Subcutaneous adipose tissue (tissue), 4 donors: ENCODE results near the gene SYS1. TPM values are rescaled to one million over a fixed set of nuclear protein-coding genes. Genes with fewer than 3 reads are reported as not detected.

Experiments
- total RNA-seq, 4 donors: library from RNA; depleted of rRNA; stranded (reverse); fragments of >200 nt; gene quantifications; one replicate each; pipeline ENCODE4 v1.1.0, GENCODE V29; 2016
- TF ChIP-seq, protein P1 (sequence below): fragments of 450-650 bp; IDR thresholded peaks from one replicate; pipeline ENCODE4 v1.5.1; 2016; ENCODE audit warnings: low read depth, mild to moderate bottlenecking, control low read depth, antibody characterized with exemption, moderate library complexity

SYS1 gene
- total RNA-seq: 10 to 100 TPM; 24.3 to 34.8 (median 31.4) TPM

- TF ChIP-seq, protein P1, sequence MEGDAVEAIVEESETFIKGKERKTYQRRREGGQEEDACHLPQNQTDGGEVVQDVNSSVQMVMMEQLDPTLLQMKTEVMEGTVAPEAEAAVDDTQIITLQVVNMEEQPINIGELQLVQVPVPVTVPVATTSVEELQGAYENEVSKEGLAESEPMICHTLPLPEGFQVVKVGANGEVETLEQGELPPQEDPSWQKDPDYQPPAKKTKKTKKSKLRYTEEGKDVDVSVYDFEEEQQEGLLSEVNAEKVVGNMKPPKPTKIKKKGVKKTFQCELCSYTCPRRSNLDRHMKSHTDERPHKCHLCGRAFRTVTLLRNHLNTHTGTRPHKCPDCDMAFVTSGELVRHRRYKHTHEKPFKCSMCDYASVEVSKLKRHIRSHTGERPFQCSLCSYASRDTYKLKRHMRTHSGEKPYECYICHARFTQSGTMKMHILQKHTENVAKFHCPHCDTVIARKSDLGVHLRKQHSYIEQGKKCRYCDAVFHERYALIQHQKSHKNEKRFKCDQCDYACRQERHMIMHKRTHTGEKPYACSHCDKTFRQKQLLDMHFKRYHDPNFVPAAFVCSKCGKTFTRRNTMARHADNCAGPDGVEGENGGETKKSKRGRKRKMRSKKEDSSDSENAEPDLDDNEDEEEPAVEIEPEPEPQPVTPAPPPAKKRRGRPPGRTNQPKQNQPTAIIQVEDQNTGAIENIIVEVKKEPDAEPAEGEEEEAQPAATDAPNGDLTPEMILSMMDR: no peak
Observed at GRCh38 chr20:45362804-45363610, at the start of gene SYS1. Gene SYS1 (plus strand): TSS chr20:45363156. CDS start chr20:45363532, 376 bp downstream.

GRCh38 chr20:45313943-45314342 lies 49.0 kb upstream of the SYS1 start:
- TF ChIP-seq, protein P1: no peak

DNA sequence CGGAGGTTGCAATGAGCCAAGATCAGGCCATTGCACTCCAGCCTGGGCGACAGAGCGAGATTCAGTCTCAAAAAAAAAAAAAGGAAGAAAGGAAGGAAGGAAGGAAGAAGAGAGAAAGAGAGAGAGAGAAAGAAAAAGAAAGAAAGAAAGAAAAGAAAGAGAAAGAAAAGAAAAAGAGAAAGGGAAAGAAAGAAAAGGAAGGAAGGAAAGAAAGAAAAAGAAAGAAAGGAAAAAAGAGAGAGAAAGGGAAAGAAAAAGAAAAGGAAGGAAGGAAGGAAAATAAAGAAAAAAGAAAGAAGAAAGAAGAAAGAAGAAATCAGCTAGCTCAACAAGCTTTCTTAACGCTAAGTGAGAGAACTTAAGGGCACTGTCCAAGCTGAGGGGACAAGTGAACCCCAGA lies 47.3 kb upstream of the SYS1 start:
- TF ChIP-seq, protein P1: no peak

DNA sequence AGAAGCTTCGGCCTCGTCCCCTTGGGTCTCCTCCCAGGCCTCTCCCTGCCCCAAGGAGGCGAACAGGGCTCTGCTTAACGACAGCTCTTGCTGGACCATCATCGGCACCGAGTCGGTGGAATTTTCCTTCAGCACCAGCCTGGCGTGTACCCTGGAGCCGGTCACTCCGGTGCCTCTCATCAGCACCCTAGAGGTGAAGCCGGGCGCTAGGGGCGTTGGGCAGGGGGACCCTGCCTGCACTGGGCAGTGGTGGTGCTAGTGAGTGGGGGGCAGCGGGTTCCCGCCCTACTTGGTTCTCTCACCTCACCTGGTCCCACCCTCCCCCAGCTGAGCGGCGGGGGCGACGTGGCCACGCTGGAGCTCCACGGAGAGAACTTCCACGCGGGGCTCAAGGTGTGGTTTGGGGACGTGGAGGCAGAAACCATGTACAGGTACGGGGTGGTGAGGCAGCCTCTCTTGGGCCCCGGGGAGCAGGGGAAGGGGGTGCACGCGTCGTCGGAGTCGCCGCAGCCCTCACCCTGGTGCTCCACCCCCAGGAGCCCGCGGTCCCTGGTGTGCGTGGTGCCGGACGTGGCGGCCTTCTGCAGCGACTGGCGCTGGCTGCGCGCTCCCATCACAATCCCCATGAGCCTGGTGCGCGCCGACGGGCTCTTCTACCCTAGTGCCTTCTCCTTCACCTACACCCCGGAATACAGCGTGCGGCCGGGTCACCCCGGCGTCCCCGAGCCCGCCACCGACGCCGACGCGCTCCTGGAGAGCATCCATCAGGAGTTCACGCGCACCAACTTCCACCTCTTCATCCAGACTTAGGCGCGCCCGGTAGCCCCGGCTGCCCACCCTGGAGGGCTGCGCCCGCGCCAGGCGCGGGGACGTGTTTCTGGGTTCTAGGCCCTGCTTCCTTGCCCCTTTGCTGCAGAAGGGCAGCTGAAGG lies 46.5 kb upstream of the SYS1 start:
- TF ChIP-seq, protein P1: no peak

DNA sequence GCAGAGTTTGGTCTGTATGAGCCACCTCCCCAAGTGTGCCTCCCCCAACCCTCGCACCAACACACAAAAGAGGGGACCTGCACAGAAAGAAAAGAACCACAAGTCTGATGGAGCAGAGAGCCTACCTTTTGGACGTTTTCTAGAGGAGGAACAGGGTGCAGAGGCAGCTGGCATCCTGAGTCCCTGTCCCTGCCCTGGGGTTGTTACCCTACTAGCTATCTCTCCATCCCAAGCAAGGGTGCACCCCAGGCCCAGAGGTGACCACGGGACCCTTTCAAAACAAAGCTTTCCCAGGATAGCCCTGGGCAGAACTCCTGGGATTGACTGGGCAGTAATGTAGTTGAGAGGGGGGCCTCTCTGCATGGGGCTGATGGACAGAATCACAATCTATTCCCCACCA lies 45.1 kb upstream of the SYS1 start:
- TF ChIP-seq, protein P1: no peak

- TF ChIP-seq, protein P1: no peak
Observed at GRCh38 chr20:45318386-45318939, 44.5 kb upstream of the SYS1 start.

GRCh38 chr20:45318948-45319347 lies 44.0 kb upstream of the SYS1 start:
- TF ChIP-seq, protein P1: no peak
